CD4-positive, alpha-beta T cell (primary cell): ENCODE measurements around the gene LRCH3. TPM values are rescaled to one million over a fixed set of nuclear protein-coding genes. Genes with fewer than 3 reads are reported as not detected.

ENCODE experiments used
- ATAC-seq: fragments of 200-7000 bp; cut with Tn5 transposase; one replicate; pipeline ENCODE4 v1.10.0; 2022; ENCODE audit warnings: mild to moderate bottlenecking; ENCODE audit not compliant: poor library complexity
- CTCF ChIA-PET: fragments of 350-600 bp; sonication (Branson Sonifier 250); formaldehyde crosslinking; loops from one replicate; lab custom pipeline; 2021; ENCODE audit warnings: antibody characterized with exemption, inconsistent platforms; lab: Charles Lee
- POLR2A ChIA-PET: fragments of 350-600 bp; sonication (Branson Sonifier 250); formaldehyde crosslinking; loops from one replicate; lab custom pipeline; 2021; ENCODE audit warnings: antibody characterized with exemption, inconsistent platforms; lab: Charles Lee
- DNase-seq, 14 experiments: peaks; one replicate each; pipeline ENCODE4 v3.0.0-alpha.2; 2013 to 2020; ENCODE audit warnings: mixed read lengths in 2 of 14
- H3K27ac ChIP-seq, 2 donors: one replicate each; pipeline versions ENCODE4 v1.5.1 to v1.7.0; 2013; ENCODE audit warnings: low read length in 2 of 2, low read depth in 1 of 2, mild to moderate bottlenecking in 1 of 2
- H3K27me3 ChIP-seq, 2 experiments: 1 replicate in 1 of 2; 2 replicates in 1 of 2; pipeline versions ENCODE4 v1.6.1 to v1.7.0; 2013; ENCODE audit warnings: low read length in 2 of 2, control low read depth in 1 of 2, mild to moderate bottlenecking in 1 of 2, moderate library complexity in 1 of 2; ENCODE audit not compliant: insufficient read depth in 2 of 2, control insufficient read depth in 1 of 2
- H3K36me3 ChIP-seq: one replicate; pipeline ENCODE4 v1.6.1; 2013; ENCODE audit warnings: low read length, control low read depth; ENCODE audit not compliant: insufficient read depth
- H3K4me1 ChIP-seq: one replicate; pipeline ENCODE4 v1.6.1; 2013; ENCODE audit warnings: low read length, control low read depth; ENCODE audit not compliant: insufficient read depth
- H3K4me3 ChIP-seq: one replicate; pipeline ENCODE4 v1.5.1; 2013; ENCODE audit warnings: mild to moderate bottlenecking, low read length, moderate library complexity
- H3K9me3 ChIP-seq, 2 experiments: 1 replicate in 1 of 2; 2 replicates in 1 of 2; pipeline versions ENCODE4 v1.6.1 to v1.7.0; 2013; ENCODE audit warnings: low read length in 2 of 2, mild to moderate bottlenecking in 2 of 2, control low read depth in 1 of 2, moderate library complexity in 1 of 2; ENCODE audit not compliant: control insufficient read depth in 1 of 2, insufficient read depth in 1 of 2
- H3K27ac Mint-ChIP-seq: one replicate; pipeline ENCODE4 v1.8.0; 2020; ENCODE audit warnings: mixed read lengths
- H3K27me3 Mint-ChIP-seq: one replicate; pipeline ENCODE4 v1.8.0; 2021; ENCODE audit warnings: mixed read lengths
- H3K36me3 Mint-ChIP-seq: one replicate; pipeline ENCODE4 v1.8.0; 2021; ENCODE audit warnings: low read depth, mixed read lengths
- H3K4me1 Mint-ChIP-seq: one replicate; pipeline ENCODE4 v1.8.0; 2021; ENCODE audit warnings: low read depth, mixed read lengths
- H3K4me3 Mint-ChIP-seq: one replicate; pipeline ENCODE4 v1.8.0; 2020; ENCODE audit warnings: mild to moderate bottlenecking, mixed read lengths
- H3K9me3 Mint-ChIP-seq: one replicate; pipeline ENCODE4 v1.8.0; 2020; ENCODE audit warnings: mixed read lengths
- intact Hi-C, 2 experiments: fragments of 100-400 bp; cut with DNase I in 1 of 2; cut with micrococcal nuclease in 1 of 2; formaldehyde crosslinking; loops; one replicate each; pipeline versions ENCODE4 v1.15.1 to v1.9.0; 2023 to 2025; cut with DNase I, micrococcal nuclease
- total RNA-seq, 174 experiments: library from RNA in 2 of 174; stranded (reverse) in 2 of 174; gene quantifications; one replicate each; pipeline ENCODE4 v1.2.3 and lab custom pipeline; 2021 to 2026
- TF ChIP-seq, protein P1 (sequence below): fragments of 200-600 bp; IDR thresholded peaks from one replicate; pipeline ENCODE4 v1.8.0; 2022; ENCODE audit warnings: antibody characterized with exemption, mild to moderate bottlenecking

Gene LRCH3
- total RNA-seq, 2 experiments from 2014 or later, result 31.5 to 37.6 TPM

DNA sequence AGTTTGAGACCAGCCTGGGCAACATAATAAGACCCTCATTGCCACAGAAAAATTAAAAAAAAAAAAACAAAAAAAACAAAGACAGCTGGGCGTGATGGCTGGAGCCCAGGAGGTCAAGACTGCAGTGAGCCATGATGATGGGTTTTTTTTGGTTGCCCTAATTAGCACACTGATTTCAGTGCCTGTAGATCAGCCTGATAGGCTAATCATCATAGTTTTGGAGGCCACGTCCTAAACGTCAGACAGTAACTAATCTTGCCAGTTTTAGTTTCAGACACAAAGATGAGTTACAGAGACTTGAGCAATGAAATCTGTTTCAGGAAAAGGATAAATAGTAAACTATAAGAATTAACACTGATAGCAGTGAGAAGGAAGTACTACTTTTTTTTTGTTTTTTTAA, 55.4 kb downstream of the LRCH3 start:
- intact Hi-C loops, result no loop called here
- POLR2A ChIA-PET, result no interaction called here

DNA sequence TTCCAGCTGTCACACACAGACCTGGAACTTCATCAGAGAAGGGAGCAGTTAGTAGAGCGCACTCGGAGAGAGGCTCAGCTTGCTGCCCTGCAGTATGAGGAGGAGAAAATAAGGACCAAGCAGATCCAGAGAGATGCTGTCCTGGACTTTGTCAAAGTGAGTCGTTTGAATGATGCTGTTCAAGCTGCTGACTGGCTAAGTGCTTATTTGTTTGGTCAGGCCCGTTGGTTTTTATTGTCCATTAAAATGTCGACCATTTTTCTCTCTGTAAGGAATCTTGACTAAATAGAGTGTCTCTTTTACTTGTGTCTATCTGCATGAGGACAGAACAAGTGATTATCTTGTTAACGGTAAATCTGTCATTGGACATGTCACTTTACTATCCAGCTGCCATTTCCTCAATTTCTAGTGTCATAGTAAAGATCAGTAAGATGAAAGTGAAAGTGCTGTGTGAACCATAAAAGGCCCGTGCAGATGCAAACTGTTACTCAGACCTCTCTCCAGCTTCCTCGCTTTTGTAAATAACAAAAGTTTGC, 56.9 kb downstream of the LRCH3 start:
- peaks cover 45% of the 10 kb centered on the region for H3K36me3 ChIP-seq
- TF ChIP-seq, protein P1, sequence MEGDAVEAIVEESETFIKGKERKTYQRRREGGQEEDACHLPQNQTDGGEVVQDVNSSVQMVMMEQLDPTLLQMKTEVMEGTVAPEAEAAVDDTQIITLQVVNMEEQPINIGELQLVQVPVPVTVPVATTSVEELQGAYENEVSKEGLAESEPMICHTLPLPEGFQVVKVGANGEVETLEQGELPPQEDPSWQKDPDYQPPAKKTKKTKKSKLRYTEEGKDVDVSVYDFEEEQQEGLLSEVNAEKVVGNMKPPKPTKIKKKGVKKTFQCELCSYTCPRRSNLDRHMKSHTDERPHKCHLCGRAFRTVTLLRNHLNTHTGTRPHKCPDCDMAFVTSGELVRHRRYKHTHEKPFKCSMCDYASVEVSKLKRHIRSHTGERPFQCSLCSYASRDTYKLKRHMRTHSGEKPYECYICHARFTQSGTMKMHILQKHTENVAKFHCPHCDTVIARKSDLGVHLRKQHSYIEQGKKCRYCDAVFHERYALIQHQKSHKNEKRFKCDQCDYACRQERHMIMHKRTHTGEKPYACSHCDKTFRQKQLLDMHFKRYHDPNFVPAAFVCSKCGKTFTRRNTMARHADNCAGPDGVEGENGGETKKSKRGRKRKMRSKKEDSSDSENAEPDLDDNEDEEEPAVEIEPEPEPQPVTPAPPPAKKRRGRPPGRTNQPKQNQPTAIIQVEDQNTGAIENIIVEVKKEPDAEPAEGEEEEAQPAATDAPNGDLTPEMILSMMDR, result no peak
- ATAC-seq (peak; percentile 89), DNase-seq (peak in 9 of 14 experiments; percentile 1 to 78 (median 16))
- intact Hi-C loops, result no loop called here
- Mint-ChIP-seq H3K4me1 (peaks cover 24% of the 10 kb centered on the region), H3K27me3 (no peaks in the 10 kb centered on the region), H3K4me3 (peak overlapping the region; percentile 82), H3K9me3 (no peaks in the 10 kb centered on the region), H3K36me3 (peaks cover 79% of the 10 kb centered on the region), H3K27ac (peak overlapping the region; percentile 77)
- POLR2A ChIA-PET, result interaction anchor here (0.6 to 1.6 kb wide), 6 partner anchors 9 to 135 kb away, joined by 3 to 8 read pairs (median 4); partner anchors contain the start of genes FYTTD1 and LRCH3
- peak overlapping the region; percentile 32 to 52 for H3K27ac ChIP-seq
- CTCF ChIA-PET, result interaction anchor here (0.5 to 1.0 kb wide), 3 partner anchors 10 to 124 kb away, joined by 3 read pairs; no protein-coding TSS in a partner anchor
- no peaks in the 10 kb centered on the region for H3K27me3 ChIP-seq
- H3K4me3 ChIP-seq, result peak overlapping the region; percentile 29
- H3K9me3 ChIP-seq, result no peaks in the 10 kb centered on the region
- H3K4me1 ChIP-seq, result peaks cover 4% of the 10 kb centered on the region

More for the DNA sequence above, 55.4 kb downstream of the LRCH3 start:
- H3K27me3 ChIP-seq, result no peaks in the 10 kb centered on the region
- peaks cover 24% of the 10 kb centered on the region for H3K4me1 Mint-ChIP-seq
- H3K9me3 ChIP-seq, result no peaks in the 10 kb centered on the region
- H3K27ac ChIP-seq, result peak overlapping the region in 1 of 2 donors; percentile 16
- ATAC-seq (no peak), DNase-seq (no peak)
- peaks cover 42% of the 10 kb centered on the region for H3K36me3 ChIP-seq
- CTCF ChIA-PET, result interaction anchor here (0.5 kb wide), 1 partner anchor 18 kb away, joined by 3 read pairs; no protein-coding TSS in a partner anchor
- TF ChIP-seq, protein P1, result no peak
- peaks cover 4% of the 10 kb centered on the region for H3K4me1 ChIP-seq
- H3K27me3 Mint-ChIP-seq, result no peaks in the 10 kb centered on the region
- peak overlapping the region; percentile 64 for H3K27ac Mint-ChIP-seq
- H3K36me3 Mint-ChIP-seq, result peaks cover 80% of the 10 kb centered on the region
- no peak overlapping the region for H3K4me3 Mint-ChIP-seq
- H3K9me3 Mint-ChIP-seq, result no peaks in the 10 kb centered on the region
- no peak overlapping the region for H3K4me3 ChIP-seq

DNA sequence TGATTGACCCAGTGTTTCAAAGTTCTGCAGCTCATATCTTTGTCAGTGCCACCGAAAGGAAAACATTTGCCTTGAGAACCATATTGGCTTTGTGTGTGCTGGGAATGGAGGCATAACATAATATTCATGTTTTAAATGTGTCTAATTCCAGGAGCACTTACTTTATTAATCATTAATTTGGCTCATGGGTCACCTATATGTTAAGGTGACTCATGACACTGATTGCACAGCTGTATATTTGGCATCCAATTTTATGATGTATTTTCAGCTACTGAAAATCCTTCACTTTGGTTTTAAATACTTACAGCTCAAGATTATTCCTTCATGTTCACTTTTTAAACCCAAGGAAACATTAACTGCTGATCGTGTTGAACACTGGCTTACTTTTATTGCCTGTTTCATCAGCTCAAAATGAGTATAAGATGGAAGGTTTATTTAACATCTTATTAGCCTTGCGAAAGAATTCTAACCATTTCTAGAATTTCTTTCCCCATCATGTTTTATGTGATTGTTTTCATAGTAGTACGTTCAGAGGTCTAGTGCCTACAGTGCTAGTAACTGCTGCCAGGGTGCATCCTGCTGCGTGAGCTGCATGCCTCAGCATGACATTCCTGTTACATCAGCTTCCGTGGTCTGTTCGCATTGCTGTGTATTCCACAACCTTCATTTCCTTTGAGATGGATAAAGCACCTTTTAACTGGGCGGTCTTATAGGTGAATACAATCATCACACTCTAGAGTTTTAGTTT, 63.7 kb downstream of the LRCH3 start:
- H3K27me3 Mint-ChIP-seq, result no peaks in the 10 kb centered on the region
- ChIA-PET POLR2A (interaction anchor here (0.5 kb wide), 1 partner anchor 124 kb away, joined by 3 read pairs; no protein-coding TSS in a partner anchor), CTCF (no interaction called here)
- TF ChIP-seq, protein P1, result no peak
- intact Hi-C loops, result no loop called here
- no peaks in the 10 kb centered on the region for H3K27me3 ChIP-seq
- ATAC-seq (no peak), DNase-seq (no peak)
- H3K9me3 ChIP-seq, result no peaks in the 10 kb centered on the region
- no peak overlapping the region for H3K27ac Mint-ChIP-seq
- no peak overlapping the region for H3K4me3 Mint-ChIP-seq
- no peaks in the 10 kb centered on the region for H3K4me1 Mint-ChIP-seq
- H3K36me3 Mint-ChIP-seq, result peaks cover 80% of the 10 kb centered on the region
- H3K27ac ChIP-seq, result no peak overlapping the region
- peaks cover 72% of the 10 kb centered on the region for H3K36me3 ChIP-seq
- no peak overlapping the region for H3K4me3 ChIP-seq
- H3K4me1 ChIP-seq, result no peaks in the 10 kb centered on the region
- H3K9me3 Mint-ChIP-seq, result no peaks in the 10 kb centered on the region
